Duodenal mucosa (tissue), 2 donors: Measurements from ENCODE around the gene SLC16A12.
"Not testable (repeated sequence)": the region's sequence is repeated elsewhere in the genome, so short reads cannot be mapped to it uniquely, and the experiment has no call there.

Experiments used
- H3K27ac ChIP-seq: one replicate; pipeline ENCODE4 v1.7.0; 2013; ENCODE audit warnings: low read depth, low read length
- H3K27me3 ChIP-seq, 2 donors: one replicate each; pipeline ENCODE4 v1.7.0; 2013; ENCODE audit warnings: low read length in 2 of 2, control low read depth in 1 of 2; ENCODE audit not compliant: insufficient read depth in 2 of 2, control insufficient read depth in 1 of 2
- H3K36me3 ChIP-seq, 2 donors: one replicate each; pipeline ENCODE4 v1.7.0; 2013; ENCODE audit warnings: low read length in 2 of 2, control low read depth in 1 of 2; ENCODE audit not compliant: insufficient read depth in 2 of 2, control insufficient read depth in 1 of 2
- H3K4me1 ChIP-seq, 2 donors: one replicate each; pipeline ENCODE4 v1.7.0; 2013; ENCODE audit warnings: low read length in 2 of 2, control low read depth in 1 of 2; ENCODE audit not compliant: insufficient read depth in 2 of 2, control insufficient read depth in 1 of 2
- H3K4me3 ChIP-seq, 2 donors: one replicate each; pipeline ENCODE4 v1.7.0; 2013; ENCODE audit warnings: low read length in 2 of 2, low read depth in 1 of 2
- H3K9ac ChIP-seq, 2 donors: one replicate each; pipeline ENCODE4 v1.7.0; 2013; ENCODE audit warnings: low read length in 2 of 2, low read depth in 1 of 2
- H3K9me3 ChIP-seq, 2 donors: one replicate each; pipeline ENCODE4 v1.7.0; 2013; ENCODE audit warnings: low read length in 2 of 2, control low read depth in 1 of 2; ENCODE audit not compliant: control insufficient read depth in 1 of 2

The SLC16A12 gene

GRCh38 chr10:89426230-89426868 is 109.0 kb downstream of the SLC16A12 start:
- H3K9ac ChIP-seq: no peak overlapping the region
- no peaks in the 10 kb centered on the region for H3K9me3 ChIP-seq
- H3K36me3 ChIP-seq: peaks cover 0 to 3% of the 10 kb centered on the region in 2 donors
- H3K4me3 ChIP-seq: no peak overlapping the region
- peaks cover 0 to 9% of the 10 kb centered on the region in 2 donors for H3K4me1 ChIP-seq
- no peaks in the 10 kb centered on the region for H3K27me3 ChIP-seq
- no peak overlapping the region for H3K27ac ChIP-seq

DNA sequence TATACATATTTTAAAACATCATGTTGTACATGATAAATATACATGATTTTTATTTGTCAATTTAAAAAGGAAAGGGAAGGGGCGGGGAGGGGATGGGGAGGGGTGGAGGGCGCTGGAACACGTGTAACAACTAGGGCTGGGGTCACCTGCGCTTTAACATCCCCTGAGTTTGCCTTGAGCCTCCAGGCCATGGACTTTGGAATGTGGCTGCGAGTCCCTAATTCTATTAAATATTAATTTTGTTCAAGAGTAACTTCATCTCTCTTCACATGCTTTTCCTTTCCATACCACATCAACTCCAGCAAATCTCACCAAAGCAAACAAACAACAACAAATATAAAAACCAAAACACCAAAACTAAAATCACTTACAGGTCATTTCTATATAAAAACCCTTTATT is 110.4 kb downstream of the SLC16A12 start:
- peaks cover 0 to 9% of the 10 kb centered on the region in 2 donors for H3K4me1 ChIP-seq
- H3K4me3 ChIP-seq: no peak overlapping the region
- H3K9me3 ChIP-seq: no peaks in the 10 kb centered on the region
- no peak overlapping the region for H3K27ac ChIP-seq
- H3K36me3 ChIP-seq: peaks cover 0 to 5% of the 10 kb centered on the region in 2 donors
- no peak overlapping the region for H3K9ac ChIP-seq
- no peaks in the 10 kb centered on the region for H3K27me3 ChIP-seq

GRCh38 chr10:89421018-89421476 is 114.3 kb downstream of the SLC16A12 start:
- no peak overlapping the region for H3K9ac ChIP-seq
- peaks cover 3 to 25% of the 10 kb centered on the region in 2 donors for H3K4me1 ChIP-seq
- H3K27me3 ChIP-seq: no peaks in the 10 kb centered on the region
- no peaks in the 10 kb centered on the region for H3K9me3 ChIP-seq
- no peak overlapping the region for H3K4me3 ChIP-seq
- peaks cover 12 to 13% of the 10 kb centered on the region in 2 donors for H3K36me3 ChIP-seq
- no peak overlapping the region for H3K27ac ChIP-seq

DNA sequence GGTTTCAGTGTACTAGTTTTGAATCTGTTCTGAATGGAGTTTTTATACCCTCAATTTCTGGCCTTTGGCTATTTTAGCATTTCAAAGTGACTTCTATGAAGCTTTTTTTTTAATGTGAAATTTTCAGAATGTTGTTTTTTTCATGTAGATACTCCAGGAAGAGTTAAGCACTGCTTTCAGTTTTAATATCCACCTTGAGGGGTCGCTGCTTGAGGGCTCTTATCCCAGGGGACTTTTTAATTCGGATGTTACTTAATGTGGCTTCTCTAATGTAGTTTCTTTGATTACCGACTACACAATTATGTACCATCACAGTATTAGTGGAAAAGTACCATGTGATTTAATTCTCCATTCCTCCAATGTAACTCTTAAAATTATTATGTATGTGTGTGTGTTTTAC is 115.8 kb downstream of the SLC16A12 start:
- H3K4me1 ChIP-seq: peaks cover 11 to 22% of the 10 kb centered on the region in 2 donors

GRCh38 chr10:89416465-89416864 is 118.9 kb downstream of the SLC16A12 start:
- H3K4me3 ChIP-seq: no peak overlapping the region
- peaks cover 10 to 12% of the 10 kb centered on the region in 2 donors for H3K36me3 ChIP-seq
- no peaks in the 10 kb centered on the region for H3K27me3 ChIP-seq
- peaks cover 17 to 21% of the 10 kb centered on the region in 2 donors for H3K4me1 ChIP-seq
- H3K9ac ChIP-seq: no peak overlapping the region
- H3K27ac ChIP-seq: no peak overlapping the region
- no peaks in the 10 kb centered on the region for H3K9me3 ChIP-seq

More for the DNA sequence above, 115.8 kb downstream of the SLC16A12 start:
- Histone ChIP-seq H3K9me3 (no peaks in the 10 kb centered on the region), H3K9ac (no peak overlapping the region), H3K27me3 (no peaks in the 10 kb centered on the region), H3K36me3 (peaks cover 12 to 13% of the 10 kb centered on the region in 2 donors), H3K27ac (no peak overlapping the region), H3K4me3 (no peak overlapping the region)

DNA sequence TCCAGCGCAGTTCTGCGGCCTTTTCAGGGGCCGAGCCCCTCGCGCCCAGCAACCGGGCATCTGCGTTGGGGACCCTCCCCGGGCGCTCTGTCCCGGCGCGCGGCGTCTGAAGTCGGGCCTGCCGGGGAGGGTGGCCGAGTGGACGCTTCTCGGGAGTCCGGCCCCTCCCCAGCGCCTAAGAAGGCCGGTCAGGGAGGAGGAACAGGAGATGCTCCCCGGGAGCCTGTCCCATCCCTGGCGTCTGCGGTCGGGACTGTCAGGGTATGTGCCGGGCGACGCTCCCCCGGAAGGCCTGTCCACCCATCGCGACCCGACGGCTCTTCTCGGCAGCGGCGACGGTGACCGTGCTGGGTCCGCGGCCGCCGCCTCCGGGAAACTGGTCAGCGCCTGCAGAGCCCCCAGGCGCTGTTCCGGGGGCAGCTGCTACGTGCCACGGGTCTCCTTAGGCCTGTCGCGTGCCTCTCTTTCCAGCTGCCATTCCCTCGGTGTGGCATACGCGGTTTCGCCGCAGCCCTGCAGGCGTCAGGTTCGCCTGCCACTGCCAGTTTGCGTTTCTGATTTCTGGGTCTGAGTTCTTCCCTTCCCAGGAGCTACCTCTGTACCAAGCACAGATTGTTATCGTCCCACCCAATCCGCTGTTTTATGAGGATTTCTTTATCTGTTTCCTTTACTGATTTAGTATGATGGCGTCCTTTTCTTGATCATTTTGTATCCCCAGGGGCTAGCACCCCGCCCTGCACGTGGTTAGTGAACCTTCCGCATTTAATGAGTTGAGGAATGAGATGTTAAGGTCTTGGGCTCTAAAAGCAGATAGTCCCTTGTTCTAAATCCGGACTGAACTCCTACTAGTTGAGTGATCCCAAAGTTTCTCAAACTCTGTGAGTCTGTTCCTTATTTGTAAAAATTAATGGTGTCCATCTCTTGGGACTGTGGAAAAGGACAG is 120.2 kb downstream of the SLC16A12 start:
- H3K27me3 ChIP-seq: no peaks in the 10 kb centered on the region
- peaks cover 8 to 12% of the 10 kb centered on the region in 2 donors for H3K36me3 ChIP-seq
- H3K9ac ChIP-seq: peak overlapping the region; percentile 82 to 92
- peak overlapping the region; percentile 86 to 92 for H3K4me3 ChIP-seq
- no peaks in the 10 kb centered on the region for H3K9me3 ChIP-seq
- peaks cover 17 to 21% of the 10 kb centered on the region in 2 donors for H3K4me1 ChIP-seq
- H3K27ac ChIP-seq: peak overlapping the region; percentile 91

- peaks cover 8 to 12% of the 10 kb centered on the region in 2 donors for H3K36me3 ChIP-seq
- H3K4me1 ChIP-seq: peaks cover 17 to 21% of the 10 kb centered on the region in 2 donors
- no peaks in the 10 kb centered on the region for H3K27me3 ChIP-seq
- peak within 1 kb of the TSS; percentile 91 for H3K27ac ChIP-seq
- H3K9ac ChIP-seq: peak within 1 kb of the TSS; percentile 82 to 92
- no peaks in the 10 kb centered on the region for H3K9me3 ChIP-seq
- H3K4me3 ChIP-seq: peak within 1 kb of the TSS; percentile 86 to 92
Observed at GRCh38 chr10:89414146-89414878, 121.1 kb downstream of the SLC16A12 start, which contains the start of gene IFIT5. IFIT5 (plus strand) TSS chr10:89414568; CDS start chr10:89414799, 231 bp downstream.

DNA sequence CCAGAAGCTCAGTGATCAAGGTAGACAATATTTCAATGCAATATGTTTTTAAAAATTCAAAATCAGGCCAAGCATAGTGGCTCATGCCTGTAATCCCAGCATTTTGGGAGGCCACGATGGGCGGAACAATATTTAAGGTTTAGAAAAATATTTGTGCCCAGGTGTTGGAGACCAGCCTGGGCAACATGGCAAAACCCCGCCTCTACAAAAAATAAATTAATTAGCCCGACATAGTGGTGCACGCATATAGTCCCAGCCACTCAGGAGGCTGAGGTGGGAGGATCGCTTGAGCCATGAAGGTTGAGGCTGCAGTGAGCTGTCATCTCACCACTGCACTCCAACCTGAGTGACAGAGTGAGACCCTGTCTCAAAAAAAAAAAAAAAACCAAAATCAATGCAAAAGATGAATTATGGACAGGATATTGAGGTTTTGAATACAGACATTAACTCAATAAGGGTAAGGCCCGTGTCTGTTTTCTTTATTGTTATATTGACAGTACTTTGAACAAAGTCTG is 121.9 kb downstream of the SLC16A12 start:
- Histone ChIP-seq H3K9ac (peak overlapping the region; percentile 82 to 92), H3K27me3 (no peaks in the 10 kb centered on the region), H3K27ac (peak overlapping the region; percentile 91), H3K9me3 (no peaks in the 10 kb centered on the region), H3K4me3 (peak overlapping the region; percentile 86 to 92), H3K36me3 (peaks cover 8 to 12% of the 10 kb centered on the region in 2 donors), H3K4me1 (peaks cover 17 to 21% of the 10 kb centered on the region in 2 donors)

- not testable (repeated sequence) for H3K9ac ChIP-seq, H3K4me3 ChIP-seq, H3K27ac ChIP-seq
Observed at GRCh38 chr10:89412276-89412675, 123.1 kb downstream of the SLC16A12 start.

More at GRCh38 chr10:89412276-89412675, 123.1 kb downstream of the SLC16A12 start:
- H3K27me3 ChIP-seq, H3K9me3 ChIP-seq, H3K36me3 ChIP-seq: not testable (repeated sequence)
- H3K4me1 ChIP-seq: peaks cover 13 to 17% of the 10 kb centered on the region in 2 donors
